Tibial nerve (tissue), 4 donors: ENCODE data around the gene EXOSC7.

ENCODE experiments used
- EP300 ChIP-seq, 2 donors: sonication (generic); formaldehyde crosslinking; IDR thresholded peaks; one replicate each; pipeline ENCODE4 v1.6.1; 2017; ENCODE audit warnings: antibody characterized with exemption in 2 of 2, mild to moderate bottlenecking in 1 of 2
- POLR2A ChIP-seq, 2 donors: fragments of 450-650 bp; IDR thresholded peaks; one replicate each; pipeline ENCODE4 v1.6.1; 2017; ENCODE audit warnings: antibody characterized with exemption in 2 of 2, mild to moderate bottlenecking in 2 of 2, moderate library complexity in 2 of 2
- TF ChIP-seq, protein P1 (sequence below), 5 experiments: fragments of 200-600 bp in 3 of 5; fragments of 450-650 bp in 2 of 5; sonication (generic) in 3 of 5; IDR thresholded peaks; one replicate each; pipeline ENCODE4 v1.5.1; 2016 to 2019; ENCODE audit warnings: antibody characterized with exemption in 5 of 5, mild to moderate bottlenecking in 3 of 5, moderate library complexity in 2 of 5

- no peak for TF ChIP-seq POLR2A (IDR thresholded peaks at IDR 0.05)
- TF ChIP-seq, protein P1, sequence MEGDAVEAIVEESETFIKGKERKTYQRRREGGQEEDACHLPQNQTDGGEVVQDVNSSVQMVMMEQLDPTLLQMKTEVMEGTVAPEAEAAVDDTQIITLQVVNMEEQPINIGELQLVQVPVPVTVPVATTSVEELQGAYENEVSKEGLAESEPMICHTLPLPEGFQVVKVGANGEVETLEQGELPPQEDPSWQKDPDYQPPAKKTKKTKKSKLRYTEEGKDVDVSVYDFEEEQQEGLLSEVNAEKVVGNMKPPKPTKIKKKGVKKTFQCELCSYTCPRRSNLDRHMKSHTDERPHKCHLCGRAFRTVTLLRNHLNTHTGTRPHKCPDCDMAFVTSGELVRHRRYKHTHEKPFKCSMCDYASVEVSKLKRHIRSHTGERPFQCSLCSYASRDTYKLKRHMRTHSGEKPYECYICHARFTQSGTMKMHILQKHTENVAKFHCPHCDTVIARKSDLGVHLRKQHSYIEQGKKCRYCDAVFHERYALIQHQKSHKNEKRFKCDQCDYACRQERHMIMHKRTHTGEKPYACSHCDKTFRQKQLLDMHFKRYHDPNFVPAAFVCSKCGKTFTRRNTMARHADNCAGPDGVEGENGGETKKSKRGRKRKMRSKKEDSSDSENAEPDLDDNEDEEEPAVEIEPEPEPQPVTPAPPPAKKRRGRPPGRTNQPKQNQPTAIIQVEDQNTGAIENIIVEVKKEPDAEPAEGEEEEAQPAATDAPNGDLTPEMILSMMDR (IDR thresholded peaks at IDR 0.05), result no peak
- no peak for TF ChIP-seq EP300 (IDR thresholded peaks at IDR 0.05)
These were observed 7.6 kb upstream of the EXOSC7 start for GRCh38 chr3:44968447-44968858.
